Lower leg skin (tissue), 4 donors: ENCODE measurements around the gene TEX26. TPM values are rescaled to one million over a fixed set of nuclear protein-coding genes. Genes with fewer than 3 reads are reported as not detected.

Experiments
- DNase-seq, 2 donors: peaks; one replicate each; pipeline ENCODE4 v3.0.0-alpha.2; 2019; ENCODE audit warnings: low spot score in 2 of 2
- H3K4me3 ChIP-seq: fragments of 200-600 bp; sonication (generic); 2 replicates; pipeline ENCODE4 v1.5.1; 2017; ENCODE audit warnings: mild to moderate bottlenecking, low read depth; ENCODE audit not compliant: poor library complexity, severe bottlenecking
- POLR2A ChIP-seq, 2 donors: fragments of 450-650 bp; IDR thresholded peaks; one replicate each; pipeline ENCODE4 v1.6.1; 2016 to 2017; ENCODE audit warnings: antibody characterized with exemption in 2 of 2, mild to moderate bottlenecking in 1 of 2, moderate library complexity in 1 of 2
- WGBS, 2 donors: methylation state at CpG; one replicate each; pipeline ENCODE4 v1.1.5; 2018; 5-methylcytosine and 5-hydroxymethylcytosine counted together
- intact Hi-C: fragments of 100-400 bp; cut with DNase I; formaldehyde crosslinking; loops from one replicate; pipeline ENCODE4 v1.15.0; 2023; ENCODE audit warnings: low total_unique reads
- total RNA-seq, 4 donors: library from RNA; depleted of rRNA; stranded (reverse); fragments of >200 nt; gene quantifications; one replicate each; pipeline ENCODE4 v1.1.0, GENCODE V29; 2016
- TF ChIP-seq, protein P1 (sequence below), 3 donors: fragments of 450-650 bp; IDR thresholded peaks; one replicate each; pipeline ENCODE4 v1.5.1; 2016; ENCODE audit warnings: antibody characterized with exemption in 3 of 3, mild to moderate bottlenecking in 3 of 3, moderate library complexity in 2 of 3

TEX26 gene
- total RNA-seq, 4 donors from 2014 or later, result not detected

DNA sequence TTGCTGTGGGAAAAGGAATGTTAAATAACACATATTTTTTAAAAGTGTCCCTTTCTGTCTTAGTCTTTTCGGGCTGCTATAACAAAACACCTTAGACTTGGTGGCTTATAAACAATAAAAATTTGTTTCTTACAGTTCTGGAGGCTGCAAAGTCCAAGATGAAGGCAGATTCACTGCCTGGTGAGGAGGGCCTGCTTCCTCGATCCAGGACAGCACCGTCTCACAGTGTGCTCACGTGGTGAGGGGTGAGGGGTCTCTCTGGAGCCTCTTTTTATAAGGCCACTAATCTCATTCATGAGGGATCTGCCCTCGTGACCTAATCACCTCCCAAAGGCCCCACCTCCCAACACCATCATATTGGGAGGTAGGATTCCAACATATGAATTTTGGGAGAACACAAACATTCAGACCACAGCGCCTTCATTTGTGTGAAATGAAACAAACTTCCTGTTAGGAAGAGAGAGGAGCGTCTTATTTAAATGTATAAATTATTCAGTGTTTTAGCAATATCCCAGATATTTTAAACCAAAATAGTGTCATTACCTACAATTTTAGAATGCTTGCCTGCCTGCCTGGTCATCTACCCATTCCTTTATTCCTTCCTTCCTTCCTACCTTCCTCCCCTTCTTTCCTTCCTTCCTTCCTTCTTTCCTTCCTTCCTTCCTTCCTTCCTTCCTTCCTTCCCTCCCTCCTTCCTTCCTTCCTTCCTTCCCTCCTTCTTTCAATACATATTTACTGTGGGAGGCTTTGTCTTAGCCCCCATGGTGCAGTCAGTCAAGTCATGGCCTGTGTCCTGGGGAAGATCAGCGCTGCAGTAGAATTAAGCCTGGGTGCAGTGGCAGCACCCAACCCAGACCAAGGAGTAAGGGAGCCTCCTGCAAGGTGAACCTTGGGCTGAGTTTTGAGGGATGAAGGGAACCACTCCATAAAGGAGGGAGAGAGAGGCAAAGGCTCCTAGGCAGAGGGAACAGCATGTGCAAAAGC lies 84.2 kb downstream of the TEX26 start:
- TF ChIP-seq POLR2A (IDR thresholded peaks at IDR 0.05), result no peak
- TF ChIP-seq, protein P1, sequence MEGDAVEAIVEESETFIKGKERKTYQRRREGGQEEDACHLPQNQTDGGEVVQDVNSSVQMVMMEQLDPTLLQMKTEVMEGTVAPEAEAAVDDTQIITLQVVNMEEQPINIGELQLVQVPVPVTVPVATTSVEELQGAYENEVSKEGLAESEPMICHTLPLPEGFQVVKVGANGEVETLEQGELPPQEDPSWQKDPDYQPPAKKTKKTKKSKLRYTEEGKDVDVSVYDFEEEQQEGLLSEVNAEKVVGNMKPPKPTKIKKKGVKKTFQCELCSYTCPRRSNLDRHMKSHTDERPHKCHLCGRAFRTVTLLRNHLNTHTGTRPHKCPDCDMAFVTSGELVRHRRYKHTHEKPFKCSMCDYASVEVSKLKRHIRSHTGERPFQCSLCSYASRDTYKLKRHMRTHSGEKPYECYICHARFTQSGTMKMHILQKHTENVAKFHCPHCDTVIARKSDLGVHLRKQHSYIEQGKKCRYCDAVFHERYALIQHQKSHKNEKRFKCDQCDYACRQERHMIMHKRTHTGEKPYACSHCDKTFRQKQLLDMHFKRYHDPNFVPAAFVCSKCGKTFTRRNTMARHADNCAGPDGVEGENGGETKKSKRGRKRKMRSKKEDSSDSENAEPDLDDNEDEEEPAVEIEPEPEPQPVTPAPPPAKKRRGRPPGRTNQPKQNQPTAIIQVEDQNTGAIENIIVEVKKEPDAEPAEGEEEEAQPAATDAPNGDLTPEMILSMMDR (IDR thresholded peaks at IDR 0.05), result no peak
- H3K4me3 ChIP-seq, result no peak overlapping the region
- intact Hi-C loops, result no loop called here
- WGBS, 2 donors, result 89 to 91% methylated on average over 8 of the region's 8 CpGs
- peak in 1 of 2 donors; percentile 56 for DNase-seq

DNA sequence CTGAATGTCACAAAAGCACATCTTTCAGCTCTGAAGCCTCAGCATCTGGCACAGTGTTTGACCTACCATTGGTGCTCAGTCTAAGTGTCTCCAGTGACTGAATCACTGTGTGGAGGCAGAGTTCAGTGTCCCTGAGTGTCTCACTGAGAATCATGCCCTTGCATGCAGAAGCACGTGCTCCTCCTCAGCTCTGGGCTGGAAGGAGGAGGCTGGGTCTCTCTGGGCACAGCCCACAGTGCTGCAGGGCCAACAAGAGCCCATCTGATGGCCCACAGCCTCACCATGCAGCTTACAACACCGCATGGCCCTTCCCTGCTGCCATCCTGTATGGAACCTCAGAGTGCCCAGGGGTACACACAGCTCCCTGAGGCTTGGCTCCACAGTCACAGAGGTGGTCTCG lies 86.1 kb downstream of the TEX26 start:
- intact Hi-C loops, result no loop called here
- DNase-seq, result peak in 1 of 2 donors; percentile 40
- WGBS, 2 donors, result 80 to 93% methylated on average over 2 of the region's 3 CpGs
- no peak for TF ChIP-seq POLR2A (IDR thresholded peaks at IDR 0.05)
- TF ChIP-seq, protein P1 (IDR thresholded peaks at IDR 0.05), result no peak
- H3K4me3 ChIP-seq, result no peak overlapping the region

GRCh38 chr13:31020996-31021395 lies 88.5 kb downstream of the TEX26 start:
- 80 to 82% methylated on average over 3 of the region's 3 CpGs for WGBS, 2 donors
- no peak overlapping the region for H3K4me3 ChIP-seq
- intact Hi-C loops, result no loop called here

DNA sequence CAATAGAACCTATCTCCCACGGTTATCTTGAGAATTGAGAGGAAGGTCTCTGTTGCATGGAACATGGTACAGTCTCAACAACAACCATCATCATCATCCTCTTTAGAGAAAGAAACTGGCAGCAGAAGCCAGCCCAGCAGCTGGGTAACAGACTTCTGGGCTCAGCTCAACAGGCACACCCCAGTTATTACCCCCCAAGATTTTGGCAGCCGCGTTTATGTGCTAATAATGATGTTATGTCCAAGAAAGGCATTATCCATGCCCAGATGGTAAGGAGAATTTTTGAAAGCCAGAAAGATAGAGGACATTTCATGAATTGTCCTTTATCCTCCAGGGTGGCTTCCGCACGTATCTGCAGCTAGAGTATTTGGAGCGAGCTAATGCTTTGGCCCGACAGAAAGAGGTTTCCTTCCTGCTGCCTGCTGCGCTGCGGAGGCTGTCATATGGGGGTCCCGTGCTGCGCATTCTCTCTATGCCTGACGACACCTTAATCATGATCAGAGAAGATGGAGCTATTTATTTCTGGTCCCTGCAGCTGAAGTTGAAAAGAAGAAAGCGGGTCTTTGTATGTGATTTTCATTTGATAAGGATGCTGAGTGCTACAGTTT lies 89.9 kb downstream of the TEX26 start:
- no peak for DNase-seq
- WGBS, 2 donors, result 52 to 56% methylated on average over 13 of the region's 13 CpGs
- no peak for TF ChIP-seq POLR2A (IDR thresholded peaks at IDR 0.05)
- TF ChIP-seq, protein P1 (IDR thresholded peaks at IDR 0.05), result no peak
- intact Hi-C loops, result no loop called here
- H3K4me3 ChIP-seq, result no peak overlapping the region

More at GRCh38 chr13:31020996-31021395, 88.5 kb downstream of the TEX26 start:
- DNase-seq, result no peak
- TF ChIP-seq, protein P1 (IDR thresholded peaks at IDR 0.05), result no peak
- TF ChIP-seq POLR2A (IDR thresholded peaks at IDR 0.05), result no peak

DNA sequence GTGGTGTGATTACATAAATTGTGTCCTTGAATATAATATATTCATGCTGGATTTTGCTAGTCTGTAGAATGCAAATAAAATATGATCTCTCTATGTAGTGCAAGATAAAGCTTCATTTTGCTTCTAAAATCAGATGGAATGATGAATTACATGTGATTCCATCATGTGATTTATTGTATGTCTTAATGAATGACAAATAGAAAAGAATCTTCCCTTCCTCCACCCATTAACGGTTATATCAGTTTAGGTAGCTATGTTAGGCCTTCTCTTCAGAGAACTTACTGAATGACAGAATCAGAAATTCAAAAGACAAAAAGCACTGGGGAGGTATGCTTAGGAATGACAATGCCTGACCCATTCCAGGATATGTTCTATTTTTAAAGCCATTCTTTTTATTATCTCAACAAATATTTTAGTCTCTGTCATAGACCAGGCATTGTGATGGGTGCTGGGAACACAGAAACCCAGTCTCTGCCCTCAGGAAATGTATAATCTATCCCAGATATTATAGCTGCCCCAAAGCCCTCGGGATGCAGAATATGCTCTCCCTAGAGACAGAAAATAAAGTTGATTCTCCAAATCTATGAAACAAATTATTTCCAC lies 90.6 kb downstream of the TEX26 start:
- WGBS, 2 donors, result 35 to 37% methylated on average over 2 of the region's 2 CpGs
- no peak for TF ChIP-seq POLR2A (IDR thresholded peaks at IDR 0.05)
- TF ChIP-seq, protein P1 (IDR thresholded peaks at IDR 0.05), result no peak
- no peak overlapping the region for H3K4me3 ChIP-seq
- no peak for DNase-seq
- intact Hi-C loops, result no loop called here

Other genes with a start within 250 kb of the TEX26 start
- 10 to 100 TPM in 1 of 4 donors, 1 to 10 TPM in 3; 4.2 to 10.9 (median 6.2) TPM for gene ALOX5AP, start 197.1 kb upstream of the TEX26 start, total RNA-seq
- gene MEDAG, start 26.4 kb upstream of the TEX26 start, total RNA-seq, result 10 to 100 TPM; 10.3 to 35.9 (median 14.2) TPM
- 10 to 100 TPM; 21.6 to 29.3 (median 24.9) TPM for gene HSPH1, start 229.2 kb downstream of the TEX26 start, total RNA-seq